ENCODE results near the gene PHETA2.

- TF ChIP-seq RCOR1 (IDR thresholded peaks at IDR 0.05; ENCODE audit: insufficient replicate concordance, low read length) = no peak
- TF ChIP-seq POLR2A (IDR thresholded peaks at IDR 0.05; ENCODE audit: low read depth, low read length) = no peak
- no peak for TF ChIP-seq RAD21 (IDR thresholded peaks at IDR 0.05; ENCODE audit: low read length)
- no peak for TF ChIP-seq BHLHE40 (IDR thresholded peaks at IDR 0.05; ENCODE audit: low read depth, low read length)
- TF ChIP-seq, protein P1, sequence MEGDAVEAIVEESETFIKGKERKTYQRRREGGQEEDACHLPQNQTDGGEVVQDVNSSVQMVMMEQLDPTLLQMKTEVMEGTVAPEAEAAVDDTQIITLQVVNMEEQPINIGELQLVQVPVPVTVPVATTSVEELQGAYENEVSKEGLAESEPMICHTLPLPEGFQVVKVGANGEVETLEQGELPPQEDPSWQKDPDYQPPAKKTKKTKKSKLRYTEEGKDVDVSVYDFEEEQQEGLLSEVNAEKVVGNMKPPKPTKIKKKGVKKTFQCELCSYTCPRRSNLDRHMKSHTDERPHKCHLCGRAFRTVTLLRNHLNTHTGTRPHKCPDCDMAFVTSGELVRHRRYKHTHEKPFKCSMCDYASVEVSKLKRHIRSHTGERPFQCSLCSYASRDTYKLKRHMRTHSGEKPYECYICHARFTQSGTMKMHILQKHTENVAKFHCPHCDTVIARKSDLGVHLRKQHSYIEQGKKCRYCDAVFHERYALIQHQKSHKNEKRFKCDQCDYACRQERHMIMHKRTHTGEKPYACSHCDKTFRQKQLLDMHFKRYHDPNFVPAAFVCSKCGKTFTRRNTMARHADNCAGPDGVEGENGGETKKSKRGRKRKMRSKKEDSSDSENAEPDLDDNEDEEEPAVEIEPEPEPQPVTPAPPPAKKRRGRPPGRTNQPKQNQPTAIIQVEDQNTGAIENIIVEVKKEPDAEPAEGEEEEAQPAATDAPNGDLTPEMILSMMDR (conservative IDR thresholded peaks at IDR 0.05; ENCODE audit: low read depth, low read length) = no peak
Observed at GRCh38 chr22:42072606-42073330, 1.3 kb upstream of the PHETA2 start.

Data from IMR-90 (cell line).